DND-41 (cell line): ENCODE measurements around the gene KRT78.

Source experiments
- ATAC-seq: fragments of 200-7000 bp; cut with Tn5 transposase; 3 replicates; pipeline ENCODE4 v1.9.1; 2021; ENCODE audit warnings: low read depth; ENCODE audit not compliant: insufficient read depth
- DNase-seq: peaks from one replicate; pipeline ENCODE4 v3.0.0-alpha.2; 2020
- H2AFZ ChIP-seq: 2 replicates; pipeline ENCODE4 v1.6.0; 2012; ENCODE audit warnings: low read depth, low read length
- H3K27ac ChIP-seq: 2 replicates; pipeline ENCODE4 v1.5.1; 2012; ENCODE audit warnings: low read length, inconsistent platforms
- H3K27me3 ChIP-seq: fragments of 200-600 bp; sonication (generic); 2 replicates; pipeline ENCODE4 v1.6.0; 2012; ENCODE audit warnings: low read length, mild to moderate bottlenecking, inconsistent platforms; ENCODE audit not compliant: insufficient read depth, poor library complexity
- H3K36me3 ChIP-seq: 2 replicates; pipeline ENCODE4 v1.5.1; 2012; ENCODE audit warnings: low read length, inconsistent platforms; ENCODE audit not compliant: insufficient read depth
- H3K4me1 ChIP-seq: 2 replicates; pipeline ENCODE4 v1.5.1; 2012; ENCODE audit warnings: mild to moderate bottlenecking, low read length; ENCODE audit not compliant: insufficient read depth
- H3K4me2 ChIP-seq: 2 replicates; pipeline ENCODE4 v1.6.0; 2012; ENCODE audit warnings: mild to moderate bottlenecking, moderate library complexity, low read length, inconsistent platforms; ENCODE audit not compliant: insufficient read depth
- H3K4me3 ChIP-seq, 2 experiments: fragments of 200-600 bp in 1 of 2; shearing (Covaris generic) in 1 of 2; 2 replicates each; pipeline ENCODE4 v1.5.1; 2012 to 2016; ENCODE audit warnings: inconsistent platforms in 2 of 2, low read length in 2 of 2, mild to moderate bottlenecking in 2 of 2, low read depth in 1 of 2, moderate library complexity in 1 of 2
- H3K79me2 ChIP-seq: 2 replicates; pipeline ENCODE4 v1.6.0; 2012; ENCODE audit warnings: low read length, inconsistent platforms; ENCODE audit not compliant: insufficient read depth
- H3K9ac ChIP-seq: 2 replicates; pipeline ENCODE4 v1.6.0; 2012; ENCODE audit warnings: low read depth, mild to moderate bottlenecking, inconsistent platforms, low read length, moderate library complexity
- H3K9me3 ChIP-seq: 2 replicates; pipeline ENCODE4 v1.5.1; 2012; ENCODE audit warnings: low read length, moderate library complexity, mild to moderate bottlenecking, inconsistent platforms; ENCODE audit not compliant: insufficient read depth, severe bottlenecking
- H4K20me1 ChIP-seq: 2 replicates; pipeline ENCODE4 v1.6.0; 2012; ENCODE audit warnings: low read length; ENCODE audit not compliant: insufficient read depth
- EZH2 ChIP-seq: IDR thresholded peaks from 3 replicates; pipeline ENCODE4 v1.6.1; 2012; ENCODE audit warnings: borderline replicate concordance, low read depth, mild to moderate bottlenecking, moderate library complexity, low read length, inconsistent platforms; ENCODE audit not compliant: severe bottlenecking
- TF ChIP-seq, protein P1 (sequence below): IDR thresholded peaks from 2 replicates; pipeline ENCODE4 v1.5.1; 2012; ENCODE audit warnings: borderline replicate concordance, low read length, moderate library complexity, mild to moderate bottlenecking; ENCODE audit not compliant: poor library complexity, severe bottlenecking; ENCODE audit errors: extremely low read depth

The KRT78 gene

DNA sequence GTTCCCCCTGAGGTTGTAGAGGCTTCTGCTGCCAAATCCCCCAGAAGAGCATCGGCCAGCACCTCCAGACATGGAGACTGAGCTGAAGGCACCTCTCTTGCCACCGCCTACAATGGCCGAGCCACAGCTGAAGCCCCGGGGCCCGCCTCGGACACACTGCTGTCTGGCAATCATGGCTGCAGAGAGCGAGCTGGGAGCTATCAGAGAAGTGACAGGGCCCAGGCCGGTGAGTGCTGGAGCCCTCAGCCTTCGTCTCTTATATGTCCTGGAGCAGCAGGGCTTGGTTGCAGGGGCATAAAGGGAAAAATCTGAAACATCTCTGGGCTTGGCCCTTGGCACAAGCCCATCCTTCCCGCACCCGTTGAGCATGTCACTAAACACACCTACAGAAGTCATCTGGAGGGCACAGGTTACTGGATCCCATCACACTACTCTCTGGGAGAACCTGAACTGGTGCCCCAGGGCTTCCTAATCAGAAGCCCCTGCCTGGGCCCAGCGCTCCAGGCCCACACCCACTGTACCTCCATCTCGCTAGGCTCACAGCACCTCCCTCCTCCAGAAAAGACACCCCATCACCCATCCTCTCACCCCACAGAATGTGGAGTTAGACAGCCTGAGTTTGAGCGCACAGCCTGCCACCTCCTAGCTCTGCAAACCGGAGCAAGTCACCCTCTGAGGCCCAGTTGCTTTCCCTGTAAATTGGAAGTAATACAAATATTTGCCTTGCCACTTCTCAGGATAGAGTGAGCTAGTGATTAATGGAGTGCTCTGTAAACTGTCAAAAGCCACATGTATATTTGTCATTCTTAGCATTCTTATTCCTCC, 34.7 kb downstream of the KRT78 start, which contains the start of gene KRT4:
Gene KRT4 (minus strand): TSS at position 232 of the 825 bp plus-strand sequence. CDS start 58 bp downstream, at position 174.
- no peaks in the 10 kb centered on the region for H3K4me1 ChIP-seq
- H3K4me3 ChIP-seq = no peak within 1 kb of the TSS
- H3K4me2 ChIP-seq = no peak within 1 kb of the TSS
- H2AFZ ChIP-seq = no peak within 1 kb of the TSS
- TF ChIP-seq, protein P1, sequence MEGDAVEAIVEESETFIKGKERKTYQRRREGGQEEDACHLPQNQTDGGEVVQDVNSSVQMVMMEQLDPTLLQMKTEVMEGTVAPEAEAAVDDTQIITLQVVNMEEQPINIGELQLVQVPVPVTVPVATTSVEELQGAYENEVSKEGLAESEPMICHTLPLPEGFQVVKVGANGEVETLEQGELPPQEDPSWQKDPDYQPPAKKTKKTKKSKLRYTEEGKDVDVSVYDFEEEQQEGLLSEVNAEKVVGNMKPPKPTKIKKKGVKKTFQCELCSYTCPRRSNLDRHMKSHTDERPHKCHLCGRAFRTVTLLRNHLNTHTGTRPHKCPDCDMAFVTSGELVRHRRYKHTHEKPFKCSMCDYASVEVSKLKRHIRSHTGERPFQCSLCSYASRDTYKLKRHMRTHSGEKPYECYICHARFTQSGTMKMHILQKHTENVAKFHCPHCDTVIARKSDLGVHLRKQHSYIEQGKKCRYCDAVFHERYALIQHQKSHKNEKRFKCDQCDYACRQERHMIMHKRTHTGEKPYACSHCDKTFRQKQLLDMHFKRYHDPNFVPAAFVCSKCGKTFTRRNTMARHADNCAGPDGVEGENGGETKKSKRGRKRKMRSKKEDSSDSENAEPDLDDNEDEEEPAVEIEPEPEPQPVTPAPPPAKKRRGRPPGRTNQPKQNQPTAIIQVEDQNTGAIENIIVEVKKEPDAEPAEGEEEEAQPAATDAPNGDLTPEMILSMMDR = no peak
- no peak for TF ChIP-seq EZH2
- no peaks in the 10 kb centered on the region for H3K79me2 ChIP-seq
- no peaks in the 10 kb centered on the region for H3K9me3 ChIP-seq
- no peaks in the 10 kb centered on the region for H3K36me3 ChIP-seq
- H3K9ac ChIP-seq = no peak within 1 kb of the TSS
- ATAC-seq (no peak), DNase-seq (no peak)
- H3K27ac ChIP-seq = no peak within 1 kb of the TSS
- H4K20me1 ChIP-seq = no peaks in the 10 kb centered on the region
- H3K27me3 ChIP-seq = peaks cover 9% of the 10 kb centered on the region

DNA sequence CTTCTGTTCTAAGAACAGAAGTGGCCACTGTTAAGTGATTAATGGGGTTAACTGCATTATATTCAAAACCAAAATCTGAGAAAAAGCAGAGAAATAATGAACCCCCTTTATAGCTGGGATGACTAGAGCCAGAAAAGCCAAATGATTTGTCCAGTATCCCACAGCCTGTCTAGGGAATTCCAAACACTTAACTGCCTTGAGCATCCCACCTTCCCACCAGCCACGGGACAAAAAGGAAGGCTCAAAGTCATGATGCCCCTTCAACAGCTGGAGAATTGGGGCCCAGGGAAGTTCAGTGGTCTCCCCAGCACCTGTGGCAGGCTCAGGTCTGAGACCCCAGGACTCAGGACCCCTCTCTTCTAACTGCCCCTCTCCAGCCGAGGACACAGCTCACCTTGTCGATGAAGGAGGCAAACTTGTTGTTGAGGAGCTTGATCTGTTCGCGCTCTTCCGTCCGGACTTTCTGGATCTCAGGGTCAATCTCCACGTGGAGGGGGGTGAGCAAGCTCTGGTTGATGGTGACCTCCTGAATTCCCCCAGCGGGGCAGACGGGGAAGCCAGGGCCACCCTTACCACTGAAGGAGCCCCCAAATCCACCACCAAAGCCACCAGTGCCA, 35.5 kb downstream of the KRT78 start:
- Histone ChIP-seq H3K27ac (no peak overlapping the region), H3K4me3 (no peak overlapping the region), H4K20me1 (0 out of 2 replicates have a peak, but pooled peaks cover 3% of the 10 kb centered on the region), H3K79me2 (no peaks in the 10 kb centered on the region), H3K9ac (no peak overlapping the region), H3K9me3 (no peaks in the 10 kb centered on the region), H2AFZ (no peak overlapping the region), H3K36me3 (no peaks in the 10 kb centered on the region), H3K4me1 (no peaks in the 10 kb centered on the region), H3K27me3 (peaks cover 9% of the 10 kb centered on the region), H3K4me2 (no peak overlapping the region)
- no peak for ATAC-seq
- TF ChIP-seq, protein P1 = no peak
- no peak for TF ChIP-seq EZH2
- no peak for DNase-seq

DNA sequence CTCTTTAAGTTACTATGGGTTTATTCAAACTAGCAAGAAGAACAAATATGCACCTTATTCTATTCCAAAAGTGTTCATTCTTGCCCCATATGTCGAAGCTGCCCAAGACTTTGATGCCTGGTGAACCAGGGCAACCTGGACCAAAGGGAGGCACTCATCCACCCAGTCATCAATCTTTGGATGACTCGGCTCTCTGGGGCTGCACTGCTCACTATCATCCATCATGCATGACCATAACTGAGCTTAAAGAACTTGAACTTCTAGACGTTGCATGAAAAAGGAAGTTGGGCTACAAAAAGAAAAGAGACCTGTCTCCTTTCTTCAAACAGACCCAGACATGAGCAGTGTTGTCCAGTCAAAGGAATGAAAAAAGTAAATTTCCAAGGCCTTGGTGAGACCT, 36.0 kb downstream of the KRT78 start:
- H4K20me1 ChIP-seq = 0 out of 2 replicates have a peak, but pooled peaks cover 3% of the 10 kb centered on the region
- TF ChIP-seq EZH2 = no peak
- TF ChIP-seq, protein P1 = no peak
- H3K4me1 ChIP-seq = no peaks in the 10 kb centered on the region
- ATAC-seq (no peak), DNase-seq (no peak)
- no peak overlapping the region for H3K4me2 ChIP-seq
- no peak overlapping the region for H3K9ac ChIP-seq
- peaks cover 7% of the 10 kb centered on the region for H3K27me3 ChIP-seq
- H3K9me3 ChIP-seq = no peaks in the 10 kb centered on the region
- H3K79me2 ChIP-seq = no peaks in the 10 kb centered on the region
- H2AFZ ChIP-seq = no peak overlapping the region
- H3K4me3 ChIP-seq = no peak overlapping the region
- no peaks in the 10 kb centered on the region for H3K36me3 ChIP-seq
- no peak overlapping the region for H3K27ac ChIP-seq
